HepG2 (cell line): Measurements from ENCODE around the gene NOL12. TPM values are rescaled to one million over a fixed set of nuclear protein-coding genes. Genes with fewer than 3 reads are reported as not detected.
A peak's percentile ranks its signal among the peaks of the same experiment; 100 is the strongest.

Experiments used
- ATAC-seq: fragments of 200-7000 bp; cut with Tn5 transposase; 3 replicates; pipeline ENCODE4 v1.9.1; 2020; ENCODE audit warnings: mild to moderate bottlenecking, moderate library complexity
- BruUV-seq: library from RNA; stranded (reverse); fragments of 400-500 nt; replicated peaks from 2 replicates; lab custom pipeline; 2021; lab: Mats Ljungman, UMichigan
- CTCF ChIA-PET: fragments of 300-600 bp; formaldehyde crosslinking; extraction: SDS; loops from one replicate; lab custom pipeline; 2021; ENCODE audit warnings: low total read pairs, inconsistent platforms, low intra/inter-chr PET ratio; lab: Yijun Ruan, JAX
- POLR2A ChIA-PET: fragments of 350-600 bp; sonication (Branson Sonifier 250); formaldehyde crosslinking; loops from one replicate; lab custom pipeline; 2020; ENCODE audit warnings: antibody characterized with exemption, inconsistent platforms; lab: Yijun Ruan, JAX
- DNase-seq: peaks from one replicate; pipeline ENCODE4 v3.0.0-alpha.2; 2015; ENCODE audit warnings: low spot score
- FAIRE-seq: peaks from 3 replicates; lab custom pipeline; 2011; peaks lifted over from hg19 to GRCh38; lab: Jason Lieb, UNC
- H2AFZ ChIP-seq: one replicate; pipeline ENCODE4 v1.6.1; 2011; ENCODE audit warnings: low read length, inconsistent platforms
- H3K27ac ChIP-seq: fragments of 300-600 bp; 3 replicates; pipeline ENCODE4 v1.8.0; 2011; ENCODE audit warnings: mixed run types, mild to moderate bottlenecking, mixed read lengths, low read length, inconsistent platforms; ENCODE audit not compliant: insufficient read depth; ENCODE audit errors: extremely low read length
- H3K27me3 ChIP-seq, 2 experiments: fragments of 200-600 bp in 1 of 2; 2 replicates in 1 of 2; 3 replicates in 1 of 2; pipeline versions ENCODE4 v1.6.0 to v1.8.0; 2011; ENCODE audit warnings: low read length in 2 of 2, mild to moderate bottlenecking in 2 of 2, moderate library complexity in 2 of 2, inconsistent platforms in 1 of 2; ENCODE audit not compliant: insufficient read depth in 2 of 2, control insufficient read depth in 1 of 2
- H3K36me3 ChIP-seq, 2 experiments: fragments of 200-600 bp in 1 of 2; replicated peaks in 1 of 2; 2 replicates in 1 of 2; 3 replicates in 1 of 2; pipeline versions ENCODE4 v1.5.1 to v1.8.0; 2011; ENCODE audit warnings: low read length in 2 of 2, inconsistent platforms in 1 of 2; ENCODE audit not compliant: insufficient read depth in 2 of 2, control insufficient read depth in 1 of 2
- H3K4me1 ChIP-seq: 2 replicates; pipeline ENCODE4 v1.5.1; 2012; ENCODE audit warnings: low read length, inconsistent platforms; ENCODE audit not compliant: insufficient read depth
- H3K4me2 ChIP-seq: 2 replicates; pipeline ENCODE4 v1.6.0; 2011; ENCODE audit warnings: low read depth, low read length, inconsistent platforms
- H3K4me3 ChIP-seq, 3 experiments: fragments of 200-600 bp in 1 of 3; sonication (generic), shearing (Covaris generic) in 1 of 3; replicated peaks in 1 of 3; 2 replicates each; pipeline ENCODE4 v1.5.1; 2011 to 2016; ENCODE audit warnings: low read length in 3 of 3, inconsistent platforms in 2 of 3, low read depth in 2 of 3, mild to moderate bottlenecking in 2 of 3, control low read depth in 1 of 3, mixed read lengths in 1 of 3; ENCODE audit not compliant: insufficient read depth in 1 of 3
- H3K79me2 ChIP-seq: one replicate; pipeline ENCODE4 v1.6.1; 2011; ENCODE audit warnings: low read length, inconsistent platforms; ENCODE audit not compliant: insufficient read depth
- H3K9ac ChIP-seq: 2 replicates; pipeline ENCODE4 v1.6.0; 2011; ENCODE audit warnings: mild to moderate bottlenecking, low read depth, low read length, inconsistent platforms; ENCODE audit not compliant: insufficient read depth
- H3K9me3 ChIP-seq: 2 replicates; pipeline ENCODE4 v1.5.1; 2012; ENCODE audit warnings: mild to moderate bottlenecking, low read length
- H4K20me1 ChIP-seq: 2 replicates; pipeline ENCODE4 v1.6.0; 2011; ENCODE audit warnings: inconsistent platforms, mild to moderate bottlenecking, low read length, moderate library complexity; ENCODE audit not compliant: insufficient read depth
- AHR ChIP-seq: IDR thresholded peaks from 2 replicates; pipeline ENCODE4 v1.6.1; 2018; ENCODE audit warnings: missing genetic modification reagents, missing compliant biosample characterization
- AKAP8 ChIP-seq: sonication (generic); formaldehyde crosslinking; IDR thresholded peaks from 2 replicates; pipeline ENCODE4 v1.5.1; 2020; ENCODE audit warnings: mild to moderate bottlenecking, missing genetic modification reagents
- EED ChIP-seq: sonication (generic); formaldehyde crosslinking; IDR thresholded peaks from 2 replicates; pipeline ENCODE4 v1.5.0; 2020; ENCODE audit warnings: mild to moderate bottlenecking, missing genetic modification reagents
- FOXA3 ChIP-seq: IDR thresholded peaks from 2 replicates; pipeline ENCODE4 v1.6.1; 2016; ENCODE audit warnings: missing genetic modification reagents, missing compliant biosample characterization
- HDAC1 ChIP-seq: sonication (generic); formaldehyde crosslinking; IDR thresholded peaks from 2 replicates; pipeline ENCODE4 v1.5.1; 2020; ENCODE audit warnings: mild to moderate bottlenecking, missing genetic modification reagents
- HES4 ChIP-seq: sonication (generic); formaldehyde crosslinking; IDR thresholded peaks from 2 replicates; pipeline ENCODE4 v1.9.0; 2021; ENCODE audit warnings: mild to moderate bottlenecking, missing genetic modification reagents, borderline replicate concordance
- HNRNPL ChIP-seq: fragments of 200-400 bp; formaldehyde crosslinking; IDR thresholded peaks from 2 replicates; pipeline ENCODE4 v1.6.1; 2017; ENCODE audit warnings: mild to moderate bottlenecking, low read depth, low read length
- JUNB ChIP-seq: sonication (generic); formaldehyde crosslinking; IDR thresholded peaks from 2 replicates; pipeline ENCODE4 v1.8.0; 2022; ENCODE audit warnings: missing genetic modification reagents, mild to moderate bottlenecking, borderline replicate concordance
- KLF11 ChIP-seq: IDR thresholded peaks from 2 replicates; pipeline ENCODE4 v1.6.1; 2016; ENCODE audit warnings: missing compliant biosample characterization
- MEIS2 ChIP-seq: sonication (generic); formaldehyde crosslinking; IDR thresholded peaks from 2 replicates; pipeline ENCODE4 v1.9.0; 2021; ENCODE audit warnings: mild to moderate bottlenecking, missing genetic modification reagents
- MXD3 ChIP-seq: IDR thresholded peaks from 2 replicates; pipeline ENCODE4 v1.6.1; 2016; ENCODE audit warnings: mild to moderate bottlenecking, missing biosample characterization, missing genetic modification reagents
- MXD4 ChIP-seq: IDR thresholded peaks from 2 replicates; pipeline ENCODE4 v1.6.1; 2016; ENCODE audit warnings: mild to moderate bottlenecking, missing biosample characterization, missing genetic modification reagents
- MXI1 ChIP-seq: IDR thresholded peaks from 3 replicates; pipeline ENCODE4 v1.6.1; 2012; ENCODE audit warnings: low read depth, low read length, inconsistent platforms, borderline replicate concordance
- PAF1 ChIP-seq: IDR thresholded peaks from 2 replicates; pipeline ENCODE4 v1.6.1; 2016; ENCODE audit warnings: missing genetic modification reagents, missing compliant biosample characterization
- PHF20 ChIP-seq: sonication (generic); formaldehyde crosslinking; IDR thresholded peaks from 2 replicates; pipeline ENCODE4 v1.5.0; 2020; ENCODE audit warnings: mild to moderate bottlenecking, missing genetic modification reagents
- RBAK ChIP-seq: sonication (generic); formaldehyde crosslinking; IDR thresholded peaks from 2 replicates; pipeline ENCODE4 v1.5.1; 2020; ENCODE audit warnings: mild to moderate bottlenecking, missing genetic modification reagents
- RFX3 ChIP-seq: IDR thresholded peaks from 2 replicates; pipeline ENCODE4 v1.6.1; 2016; ENCODE audit warnings: missing biosample characterization, missing genetic modification reagents
- ZBTB7A ChIP-seq: sonication (generic); formaldehyde crosslinking; IDR thresholded peaks from 2 replicates; pipeline ENCODE4 v1.8.0; 2022; ENCODE audit warnings: mild to moderate bottlenecking, missing genetic modification reagents
- ZNF354B ChIP-seq: sonication (generic); formaldehyde crosslinking; IDR thresholded peaks from 2 replicates; pipeline ENCODE4 v1.8.0; 2022; ENCODE audit warnings: mild to moderate bottlenecking, missing genetic modification reagents
- ZNF446 ChIP-seq: sonication (generic); formaldehyde crosslinking; IDR thresholded peaks from 2 replicates; pipeline ENCODE4 v1.5.0; 2020; ENCODE audit warnings: mild to moderate bottlenecking, missing genetic modification reagents
- ZNF605 ChIP-seq: sonication (generic); formaldehyde crosslinking; IDR thresholded peaks from 2 replicates; pipeline ENCODE4 v1.8.0; 2022; ENCODE audit warnings: mild to moderate bottlenecking, missing genetic modification reagents
- ZNF775 ChIP-seq: sonication (generic); formaldehyde crosslinking; IDR thresholded peaks from 2 replicates; pipeline ENCODE4 v1.4.0; 2020; ENCODE audit warnings: missing genetic modification reagents, mild to moderate bottlenecking, moderate library complexity, borderline replicate concordance
- ZNF782 ChIP-seq: sonication (generic); formaldehyde crosslinking; IDR thresholded peaks from 2 replicates; pipeline ENCODE4 v1.4.0; 2020; ENCODE audit warnings: missing genetic modification reagents, mild to moderate bottlenecking, borderline replicate concordance
- ZNF883 ChIP-seq: sonication (generic); formaldehyde crosslinking; IDR thresholded peaks from 2 replicates; pipeline ENCODE4 v1.5.1; 2020; ENCODE audit warnings: mild to moderate bottlenecking, missing genetic modification reagents; ENCODE audit errors: not compliant biosample characterization
- ZSCAN9 ChIP-seq: IDR thresholded peaks from 2 replicates; pipeline ENCODE4 v1.6.1; 2016; ENCODE audit warnings: borderline replicate concordance
- WGBS: methylation state at CpG from one replicate; pipeline ENCODE4 v1.1.6; 2017; ENCODE audit warnings: low lambda C conversion rate; 5-methylcytosine and 5-hydroxymethylcytosine counted together
- in situ Hi-C: cut with HindIII; loops from 2 replicates; pipeline ENCODE4 v1.10.0; 2017; ENCODE audit warnings: low pct_unique_long_range_greater_than_20kb; ENCODE audit not compliant: extremely low pct_ligation_motif_present
- intact Hi-C: fragments of 100-400 bp; cut with micrococcal nuclease; formaldehyde crosslinking; loops from one replicate; pipeline ENCODE4 v1.10.0; 2022; ENCODE audit not compliant: unreplicated experiment
- polyA plus RNA-seq, 8 experiments: library from polyadenylated mRNA; depleted of rRNA in 3 of 8; stranded (reverse) in 7 of 8; unstranded in 1 of 8; fragments of >200 nt; fragmentation: Illumina TruSeq in 4 of 8; extraction: Trizol in 4 of 8; gene quantifications; 2 replicates each; pipeline versions ENCODE4 v1.2.1 to v1.2.3, GENCODE V29; 2011 to 2016; ENCODE audit warnings: low read depth in 4 of 8, missing spikeins in 1 of 8, mixed read lengths in 1 of 8; ENCODE audit not compliant: insufficient read depth in 1 of 8
- total RNA-seq, 5 experiments: library from RNA; depleted of rRNA; stranded (reverse); fragments of >200 nt; fragmentation: Illumina TruSeq; extraction: Trizol; gene quantifications; 2 replicates each; pipeline ENCODE4 v1.2.3, GENCODE V29; 2016; ENCODE audit warnings: low read depth in 1 of 5

NOL12 gene
- total and polyA plus RNA-seq, 2 of the 13 experiments (the other 11 are each of a cell fraction or from before 2014, with no cell fraction given), result 14.3 to 31.4 TPM

GRCh38 chr22:37657590-37658132, 28.5 kb upstream of the NOL12 start (continued):
- no peak for TF ChIP-seq ZNF354B (CRISPR knock-in tag)
- no peak for TF ChIP-seq EED
- TF ChIP-seq ZNF446 (CRISPR knock-in tag), result 0 out of 2 replicates have a peak, but pooled peaks have one; percentile 10
- TF ChIP-seq AKAP8 (CRISPR knock-in tag), result peak; percentile 63; the same call in 1 of the 2 replicates
- no peak; the same call in 1 of the 2 replicates for TF ChIP-seq MXD4 (CRISPR knock-in tag)
- no peak for TF ChIP-seq HES4 (CRISPR knock-in tag)
- no peak for TF ChIP-seq MEIS2 (CRISPR knock-in tag)
- no peak for TF ChIP-seq MXI1
- no peak for TF ChIP-seq ZNF883 (CRISPR knock-in tag)
- peak; percentile 34; the same call in 1 of the 2 replicates for TF ChIP-seq ZNF605
- no peak for TF ChIP-seq HDAC1 (CRISPR knock-in tag)

GRCh38 chr22:37658133-37659065, 27.7 kb upstream of the NOL12 start, which contains the start of gene PDXP:
Gene PDXP (plus strand): TSS chr22:37658723. CDS start chr22:37658783, 60 bp downstream.
- ChIA-PET CTCF (no interaction called here), POLR2A (interaction anchor here (0.7 to 11.2 kb wide), 35 partner anchors 9 to 189 kb away, joined by 3 to 242 read pairs (median 5); partner anchors contain the start of genes ANKRD54, GCAT, GGA1 and LGALS1)
- Histone ChIP-seq H3K4me2 (peak within 1 kb of the TSS; percentile 98), H3K9ac (peak within 1 kb of the TSS; percentile 92), H3K4me3 (peak within 1 kb of the TSS; percentile 75 to 97 (median 94)), H3K36me3 (peaks cover 3 to 4% of the 10 kb centered on the region in 2 experiments; a peak in 3 of 5 replicates), H3K27me3 (no peaks in the 10 kb centered on the region; a peak in 1 of 5 replicates), H4K20me1 (peaks cover 35% of the 10 kb centered on the region), H3K79me2 (peaks cover 45% of the 10 kb centered on the region), H3K27ac (peak within 1 kb of the TSS; percentile 93), H2AFZ (peak within 1 kb of the TSS; percentile 33), H3K9me3 (no peaks in the 10 kb centered on the region), H3K4me1 (peaks cover 51% of the 10 kb centered on the region)
- DNase-seq (peak; percentile 99), FAIRE-seq (peak; percentile 96), ATAC-seq (peak; percentile 94)
- under 1% methylated on average over 18 of the region's 101 CpGs for WGBS
- in situ Hi-C loops (no loop called here), intact Hi-C loops (loop anchor here (10.0 kb wide), 1 partner anchor 146 kb away; the partner anchor contains the start of gene GCAT)
- BruUV-seq, result no TSS peak
- TF ChIP-seq FOXA3 (CRISPR knock-in tag), result 0 out of 2 replicates have a peak, but pooled peaks have one; percentile 3
- no peak for TF ChIP-seq RBAK (CRISPR knock-in tag)
- no peak for TF ChIP-seq HNRNPL
- 0 out of 2 replicates have a peak, but pooled peaks have one; percentile 62 for TF ChIP-seq MXD3 (CRISPR knock-in tag)
- TF ChIP-seq ZNF775, result no peak
- TF ChIP-seq PHF20 (CRISPR knock-in tag), result peak; percentile 51; the same call in 1 of the 2 replicates
- no peak; the same call in 1 of the 2 replicates for TF ChIP-seq ZNF782 (CRISPR knock-in tag)
- no peak for TF ChIP-seq KLF11
- TF ChIP-seq ZSCAN9 (CRISPR knock-in tag), result no peak; the same call in 1 of the 2 replicates
- no peak for TF ChIP-seq PAF1 (CRISPR knock-in tag)
- no peak for TF ChIP-seq AHR (CRISPR knock-in tag)
- no peak for TF ChIP-seq ZBTB7A
- TF ChIP-seq JUNB (CRISPR knock-in tag), result no peak
- TF ChIP-seq RFX3 (CRISPR knock-in tag), result no peak
